Stomach (tissue), 9 donors: ENCODE measurements around the gene BACE2. TPM values are rescaled to one million over a fixed set of nuclear protein-coding genes. Genes with fewer than 3 reads are reported as not detected.

ENCODE experiments used
- DNase-seq, 2 donors: peaks; one replicate each; pipeline versions ENCODE4 v3.0.0 to v3.0.0-alpha.2; 2013 to 2019
- H3K27ac ChIP-seq, 5 donors: fragments of 200-600 bp in 4 of 5; sonication (generic) in 4 of 5; one replicate each; pipeline ENCODE4 v1.5.1; 2013 to 2019; ENCODE audit warnings: mild to moderate bottlenecking in 1 of 5, moderate library complexity in 1 of 5
- H3K27me3 ChIP-seq, 3 donors: fragments of 200-600 bp; sonication (generic); one replicate each; pipeline ENCODE4 v1.5.1; 2017 to 2019; ENCODE audit warnings: mixed run types in 1 of 3
- H3K36me3 ChIP-seq, 4 donors: fragments of 200-600 bp; sonication (generic); 1 replicate in 3 of 4; 2 replicates in 1 of 4; pipeline ENCODE4 v1.5.1; 2016 to 2019
- H3K4me1 ChIP-seq, 4 donors: fragments of 200-600 bp; sonication (generic); one replicate each; pipeline ENCODE4 v1.5.1; 2016 to 2019
- H3K4me3 ChIP-seq, 4 donors: fragments of 200-600 bp; sonication (generic) in 3 of 4; one replicate each; pipeline ENCODE4 v1.5.1; 2016 to 2019; ENCODE audit warnings: mild to moderate bottlenecking in 1 of 4
- H3K9me3 ChIP-seq, 4 donors: fragments of 200-600 bp; sonication (generic); one replicate each; pipeline ENCODE4 v1.5.1; 2016 to 2019
- CTCF ChIP-seq, 7 experiments: fragments of 450-650 bp in 4 of 7; fragments of 200-600 bp in 3 of 7; sonication (generic) in 3 of 7; IDR thresholded peaks; one replicate each; pipeline ENCODE4 v1.5.1; 2016 to 2019; ENCODE audit warnings: antibody characterized with exemption in 7 of 7, control low read depth in 2 of 7, mild to moderate bottlenecking in 1 of 7
- EP300 ChIP-seq: sonication (generic); formaldehyde crosslinking; IDR thresholded peaks from one replicate; pipeline ENCODE4 v1.6.1; 2017; ENCODE audit warnings: antibody characterized with exemption
- POLR2A ChIP-seq, 4 donors: fragments of 450-650 bp; IDR thresholded peaks; one replicate each; pipeline ENCODE4 v1.6.1; 2016; ENCODE audit warnings: antibody characterized with exemption in 4 of 4, control low read depth in 2 of 4, mild to moderate bottlenecking in 1 of 4, moderate library complexity in 1 of 4
- POLR2AphosphoS5 ChIP-seq, 3 donors: sonication (generic); formaldehyde crosslinking; IDR thresholded peaks; one replicate each; pipeline ENCODE4 v1.6.1; 2016; ENCODE audit warnings: antibody characterized with exemption in 3 of 3
- WGBS, 5 donors: extraction: QIAGEN DNeasy Blood & Tissue Kit in 3 of 5; methylation state at CpG; one replicate each; pipeline versions ENCODE4 v1.1.5 to v1.1.7; 2013 to 2018; 5-methylcytosine and 5-hydroxymethylcytosine counted together
- intact Hi-C: fragments of 100-400 bp; cut with DNase I; formaldehyde crosslinking; loops from one replicate; pipeline ENCODE4 v1.15.1; 2023; ENCODE audit warnings: low total_unique reads
- polyA plus RNA-seq, 3 donors: library from polyadenylated mRNA; stranded (reverse); fragments of 200-250 nt; gene quantifications; one replicate each; pipeline ENCODE4 v1.2.3, GENCODE V29; 2013
- total RNA-seq, 5 donors: library from RNA; depleted of rRNA; stranded (reverse); fragments of >200 nt; gene quantifications; one replicate each; pipeline versions ENCODE4 v1.1.0 to v1.2.3, GENCODE V29; 2014 to 2016
- donor health status: healthy with polysubstance abuse.
- donor health status: Bipolar disorder and iron deficiency.
- donor health status: healthy.

The BACE2 gene
- total and polyA plus RNA-seq, 8 donors = 7.6 to 244 (median 51.4) TPM

DNA sequence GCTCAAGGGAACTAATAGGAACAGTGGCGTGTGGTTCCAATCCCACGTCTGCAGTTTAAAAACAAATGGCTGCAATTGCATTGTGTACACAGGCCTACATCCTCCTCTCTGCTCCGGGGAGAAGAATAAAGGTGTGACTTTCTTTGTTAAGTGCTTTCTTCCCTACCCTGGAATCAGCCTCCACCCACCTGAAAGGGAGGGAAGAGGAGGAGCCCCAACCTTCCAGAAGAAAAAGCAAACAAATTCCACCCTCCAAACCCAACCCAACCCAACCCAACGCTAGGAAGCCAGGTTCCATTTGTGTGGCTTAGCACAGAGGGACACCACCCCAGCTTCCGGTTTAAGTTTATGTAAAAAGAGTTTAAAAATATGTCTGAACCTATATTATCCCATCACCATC is 11.8 kb upstream of the BACE2 start:
- H3K27ac ChIP-seq = peak overlapping the region in 3 of 5 donors; percentile 32 to 72 (median 41)
- peak in 1 of 2 donors; percentile 83 for DNase-seq
- WGBS, 5 donors = 27 to 54% (median 40%) methylated on average over 5 of the region's 5 CpGs
- H3K9me3 ChIP-seq = peaks cover 0 to 11% (median 0%) of the 10 kb centered on the region in 4 donors
- H3K4me3 ChIP-seq = no peak overlapping the region
- H3K27me3 ChIP-seq = no peaks in the 10 kb centered on the region
- peaks cover 0 to 6% (median 2%) of the 10 kb centered on the region in 4 donors for H3K4me1 ChIP-seq
- intact Hi-C loops = no loop called here
- TF ChIP-seq POLR2A (IDR thresholded peaks at IDR 0.05) (no peak), CTCF (IDR thresholded peaks at IDR 0.05) (no peak), EP300 (no peak), POLR2AphosphoS5 (IDR thresholded peaks at IDR 0.05) (peak in 1 of 3 donors; percentile 7)
- H3K36me3 ChIP-seq = no peaks in the 10 kb centered on the region

GRCh38 chr21:41158026-41158425 is 9.9 kb upstream of the BACE2 start:
- peaks cover 0 to 6% (median 2%) of the 10 kb centered on the region in 4 donors for H3K4me1 ChIP-seq
- no peaks in the 10 kb centered on the region for H3K27me3 ChIP-seq
- H3K9me3 ChIP-seq = peaks cover 0 to 11% (median 0%) of the 10 kb centered on the region in 4 donors
- no peaks in the 10 kb centered on the region for H3K36me3 ChIP-seq
- 95 to 99% (median 97%) methylated on average over 2 of the region's 2 CpGs for WGBS, 5 donors
- TF ChIP-seq CTCF (IDR thresholded peaks at IDR 0.05) (no peak), EP300 (no peak), POLR2A (IDR thresholded peaks at IDR 0.05) (no peak), POLR2AphosphoS5 (IDR thresholded peaks at IDR 0.05) (no peak)
- DNase-seq = no peak
- no peak overlapping the region for H3K27ac ChIP-seq
- H3K4me3 ChIP-seq = no peak overlapping the region
- intact Hi-C loops = no loop called here

DNA sequence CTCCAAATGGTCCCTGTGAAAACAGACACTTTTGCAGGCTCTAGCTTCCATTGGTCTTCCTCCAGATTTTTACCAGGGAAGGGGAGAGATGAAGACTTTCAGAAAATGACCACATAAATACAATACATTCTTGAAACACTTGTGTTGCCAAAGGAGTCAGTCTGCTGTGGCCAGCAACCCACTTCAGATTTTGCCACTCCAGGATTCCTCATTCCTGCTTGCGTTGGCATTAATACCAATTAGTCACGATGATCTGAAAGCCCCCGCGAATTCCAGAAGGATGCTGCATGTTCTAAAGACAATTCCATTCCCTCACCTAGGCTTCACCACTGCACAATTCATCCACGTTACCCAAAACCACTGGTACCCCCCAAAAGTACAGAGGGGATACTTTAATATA is 7.9 kb upstream of the BACE2 start:
- H3K4me1 ChIP-seq = peaks cover 0 to 9% (median 3%) of the 10 kb centered on the region in 4 donors
- no peaks in the 10 kb centered on the region for H3K36me3 ChIP-seq
- no peak overlapping the region for H3K27ac ChIP-seq
- WGBS, 5 donors = 90 to 95% (median 93%) methylated on average over 5 of the region's 5 CpGs
- intact Hi-C loops = no loop called here
- TF ChIP-seq EP300 (no peak), CTCF (IDR thresholded peaks at IDR 0.05) (no peak), POLR2A (IDR thresholded peaks at IDR 0.05) (no peak), POLR2AphosphoS5 (IDR thresholded peaks at IDR 0.05) (no peak)
- DNase-seq = no peak
- peaks cover 0 to 11% (median 0%) of the 10 kb centered on the region in 4 donors for H3K9me3 ChIP-seq
- no peak overlapping the region for H3K4me3 ChIP-seq
- H3K27me3 ChIP-seq = no peaks in the 10 kb centered on the region

DNA sequence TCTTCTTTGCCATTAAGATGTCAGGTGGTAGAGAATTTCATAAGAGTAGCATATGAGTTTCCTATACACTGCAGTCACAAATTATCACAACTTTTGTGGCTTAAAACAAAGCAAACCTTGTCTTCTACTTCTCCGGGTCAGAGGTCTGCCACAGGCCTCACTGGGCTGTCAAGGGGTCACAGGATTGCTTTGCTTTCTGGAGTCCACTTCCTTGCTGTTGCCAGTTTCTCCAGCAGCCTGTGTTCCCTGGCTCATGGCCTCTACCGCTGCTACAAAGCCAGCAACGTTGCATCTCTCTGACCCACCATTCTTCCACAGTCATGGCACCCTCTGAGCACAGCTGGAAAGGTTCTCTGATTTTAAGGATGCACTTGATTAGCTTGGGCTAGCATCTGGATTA is 6.5 kb upstream of the BACE2 start:
- no peak for DNase-seq
- Histone ChIP-seq H3K36me3 (no peaks in the 10 kb centered on the region), H3K27me3 (no peaks in the 10 kb centered on the region), H3K4me3 (no peak overlapping the region), H3K9me3 (peaks cover 0 to 11% (median 0%) of the 10 kb centered on the region in 4 donors), H3K4me1 (peaks cover 5 to 14% (median 11%) of the 10 kb centered on the region in 4 donors), H3K27ac (no peak overlapping the region)
- intact Hi-C loops = no loop called here
- TF ChIP-seq CTCF (IDR thresholded peaks at IDR 0.05) (no peak), POLR2AphosphoS5 (IDR thresholded peaks at IDR 0.05) (no peak), EP300 (no peak), POLR2A (IDR thresholded peaks at IDR 0.05) (no peak)
- 70 to 77% (median 73%) methylated on average over 3 of the region's 3 CpGs for WGBS, 5 donors
